Measurements from ENCODE around the gene SERTM1.

Gene SERTM1

DNA sequence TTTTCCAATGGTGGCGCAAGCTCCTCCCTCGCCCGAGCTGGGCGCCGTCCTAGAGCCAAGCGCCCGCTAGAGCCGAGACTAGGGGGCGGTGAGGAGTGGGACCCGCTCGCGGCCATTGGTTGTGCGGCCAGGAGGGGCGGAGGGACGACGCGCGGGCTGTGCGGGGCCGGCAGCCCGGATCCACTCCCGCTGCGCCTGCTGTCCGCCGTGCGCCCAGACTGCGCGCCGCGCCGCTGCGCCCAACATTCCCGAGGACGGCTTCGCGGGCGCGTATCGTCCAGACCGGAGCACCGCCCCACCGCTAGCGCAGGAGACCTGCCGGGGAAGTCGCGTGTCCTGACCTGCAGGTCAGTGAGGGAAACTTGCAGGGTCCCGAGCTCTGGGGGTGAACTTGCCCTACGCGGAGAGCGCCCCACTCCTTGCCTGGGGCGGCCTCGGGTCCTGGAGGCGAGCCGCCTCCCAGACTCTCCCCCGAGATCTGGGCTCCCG lies at the start of gene SERTM1:
Gene SERTM1, plus strand, starts transcription at position 183 of the 489 bp plus-strand sequence. CDS start 21,059 bp downstream, outside the sequence.
- no peak for DNase-seq (ENCODE audit: low read depth in 2 of 2)

DNA sequence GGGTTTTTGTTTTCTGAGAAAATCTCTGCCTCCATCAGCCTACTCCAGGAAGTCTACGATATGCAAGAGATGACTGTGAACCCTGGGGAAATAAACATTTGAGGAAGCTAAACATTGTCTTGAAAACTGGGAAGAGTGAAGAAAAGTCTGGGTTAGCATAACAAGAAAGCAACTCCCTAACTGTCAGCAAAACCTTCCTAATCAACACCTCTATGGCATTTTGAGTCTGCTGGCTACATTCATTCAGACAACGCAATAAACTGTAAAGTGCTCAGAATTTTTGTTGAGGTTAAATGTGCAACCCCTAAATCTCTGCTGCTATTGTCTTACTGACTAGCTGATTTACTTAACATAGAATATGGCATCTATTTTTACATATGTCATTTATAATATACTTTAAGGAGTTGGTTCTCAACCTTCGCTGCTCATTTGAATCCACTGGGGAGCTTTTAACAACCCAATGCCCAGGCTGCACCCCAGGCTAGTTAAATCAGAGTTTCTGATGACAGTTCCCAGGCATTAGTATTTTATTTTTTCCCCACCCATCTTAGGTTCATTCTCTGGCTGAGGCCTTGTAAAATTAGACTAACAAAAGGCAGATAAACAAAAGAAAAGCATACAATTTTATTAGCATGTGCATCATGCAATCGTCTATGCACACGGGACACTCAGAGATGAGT lies 45.3 kb upstream of the SERTM1 start:
- DNase-seq (ENCODE audit: low read depth in 2 of 2), result no peak

- no peak for DNase-seq (ENCODE audit: low read depth in 2 of 2)
These were observed 44.8 kb upstream of the SERTM1 start for GRCh38 chr13:36629057-36629385.

- DNase-seq (ENCODE audit: low read depth in 2 of 2), result no peak
These were observed 43.5 kb upstream of the SERTM1 start for GRCh38 chr13:36630181-36630803.

DNA sequence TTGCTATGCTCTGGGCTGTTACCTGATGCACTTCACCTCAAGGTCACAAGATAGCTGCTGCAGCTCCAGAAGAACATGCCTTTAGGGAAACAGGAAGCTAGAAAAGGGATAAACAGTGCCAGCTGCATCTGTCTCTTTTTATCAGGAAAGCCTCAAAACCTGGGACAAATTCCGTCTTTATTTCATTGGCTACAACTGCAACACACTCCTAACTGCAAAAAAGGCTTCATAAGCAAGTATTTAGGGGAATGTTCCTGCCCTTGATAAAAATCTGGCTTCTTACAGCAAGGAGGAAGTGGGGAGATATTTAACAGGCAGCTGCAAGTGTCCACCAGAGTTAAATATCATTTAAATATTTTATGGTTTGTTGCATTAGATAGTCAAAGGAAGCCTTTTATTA lies 34.2 kb upstream of the SERTM1 start:
- DNase-seq (ENCODE audit: low read depth in 2 of 2), result no peak

GRCh38 chr13:36650611-36651010 lies 23.2 kb upstream of the SERTM1 start:
- no peak for DNase-seq (ENCODE audit: low read depth in 2 of 2)

DNA sequence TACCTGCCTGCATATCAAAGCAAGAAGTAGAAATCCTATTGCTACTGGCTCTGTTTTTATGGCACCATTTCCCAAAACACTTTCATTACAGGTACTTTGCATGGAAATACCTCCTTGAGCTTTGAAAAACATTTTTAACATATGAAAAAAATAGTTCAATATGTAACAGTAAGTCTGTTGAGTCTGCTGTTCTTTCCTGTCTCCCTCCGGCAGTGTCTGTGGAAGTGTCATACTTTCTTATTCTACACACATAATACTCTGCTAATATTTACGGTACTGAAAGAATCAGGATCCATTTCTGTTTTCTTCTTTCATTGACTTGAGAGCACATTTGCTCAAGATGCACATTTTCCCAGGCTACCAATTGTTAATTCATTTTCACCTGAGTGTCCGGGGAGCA lies 8.2 kb upstream of the SERTM1 start:
- no peak for DNase-seq (ENCODE audit: low read depth in 2 of 2)

GRCh38 chr13:36666477-36667229 lies 7.2 kb upstream of the SERTM1 start:
- no peak for DNase-seq (ENCODE audit: low read depth in 2 of 2)

GRCh38 chr13:36668316-36668715 lies 5.5 kb upstream of the SERTM1 start:
- DNase-seq (ENCODE audit: low read depth in 2 of 2), result no peak

- DNase-seq (ENCODE audit: low read depth in 2 of 2), result no peak
These were observed 468 bp upstream of the SERTM1 start for GRCh38 chr13:36673352-36673751.

- no peak for DNase-seq (ENCODE audit: low read depth in 2 of 2)
These were observed 755 bp downstream of the SERTM1 start for GRCh38 chr13:36674337-36675212.

- no peak for DNase-seq (ENCODE audit: low read depth in 2 of 2)
These were observed 1.4 kb downstream of the SERTM1 start for GRCh38 chr13:36675213-36675536.

DNA sequence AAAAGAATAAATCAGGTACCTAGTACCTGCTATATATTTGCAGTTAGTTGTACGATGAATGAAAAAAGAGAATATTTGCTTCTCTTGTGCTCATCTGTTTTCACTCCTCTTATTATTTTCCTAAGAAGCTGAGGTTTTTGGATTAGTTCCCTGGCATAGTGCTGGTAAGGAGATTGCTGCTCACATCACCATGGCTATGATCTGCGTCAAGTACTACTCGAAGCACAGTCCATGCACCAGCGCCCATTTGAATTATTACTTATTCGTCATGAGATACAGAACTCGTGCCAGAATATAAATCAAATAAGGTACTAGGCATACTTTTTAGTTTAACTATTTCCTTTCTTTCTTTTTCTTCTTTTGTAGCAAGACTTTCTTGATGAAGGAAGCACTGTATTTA lies 7.1 kb downstream of the SERTM1 start:
- no peak for DNase-seq (ENCODE audit: low read depth in 2 of 2)

DNA sequence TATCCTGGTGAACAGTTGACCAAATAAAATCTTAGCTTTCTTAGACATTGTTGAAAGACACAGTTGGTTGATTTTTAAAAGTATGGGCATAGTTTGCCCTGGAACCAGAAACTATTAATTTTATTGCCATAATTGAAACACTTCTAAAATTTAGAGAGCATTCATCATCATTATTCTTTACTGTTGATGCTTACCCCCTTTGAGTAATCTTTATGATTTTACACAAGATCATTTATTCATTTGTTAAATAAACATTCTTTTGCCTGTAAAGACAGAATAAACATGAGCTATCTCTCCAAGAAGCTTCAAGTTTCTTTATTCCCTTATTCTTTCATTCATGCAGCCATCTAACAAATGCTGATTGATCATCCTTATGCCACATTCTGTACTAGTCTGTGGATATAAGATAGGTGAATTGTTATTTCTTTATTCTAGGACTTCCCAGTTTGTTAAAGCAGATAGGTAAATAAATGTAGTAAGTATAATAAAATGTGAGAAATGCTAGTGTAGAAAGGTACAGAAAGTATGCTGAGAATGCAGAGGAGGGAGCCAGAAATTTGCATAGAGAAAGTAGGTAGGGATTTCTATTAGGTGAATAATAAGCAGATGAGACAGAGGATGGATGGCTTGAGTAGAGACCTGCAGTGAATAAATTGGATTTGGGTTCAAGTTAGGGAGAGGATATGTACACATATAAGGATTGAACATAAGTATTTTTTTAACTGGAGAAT lies 8.2 kb downstream of the SERTM1 start:
- no peak for DNase-seq (ENCODE audit: low read depth in 2 of 2)

GRCh38 chr13:36683701-36684100 lies 9.9 kb downstream of the SERTM1 start:
- DNase-seq (ENCODE audit: low read depth in 2 of 2), result no peak

DNA sequence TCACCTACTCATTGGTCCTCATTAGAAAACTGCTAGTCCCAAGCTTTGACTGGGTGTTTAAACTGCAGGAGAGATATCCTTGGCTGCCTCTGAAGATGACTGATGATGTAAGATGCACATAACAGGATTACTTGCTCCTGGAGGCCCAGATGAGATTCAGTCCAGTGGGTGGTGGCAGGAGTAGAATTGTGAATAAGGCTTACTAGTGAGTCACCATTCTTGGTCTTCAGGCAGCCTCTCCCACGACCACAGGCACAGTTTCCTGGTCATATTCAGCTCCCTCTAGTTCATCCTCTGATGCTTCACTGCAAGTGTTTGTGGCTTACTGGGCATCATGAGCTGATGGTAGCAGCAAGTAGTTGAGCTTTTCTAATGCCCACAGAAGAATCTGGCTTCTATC lies 12.1 kb downstream of the SERTM1 start:
- no peak for DNase-seq (ENCODE audit: low read depth in 2 of 2)

- no peak for DNase-seq (ENCODE audit: low read depth in 2 of 2)
These were observed 22.7 kb downstream of the SERTM1 start for GRCh38 chr13:36696410-36697010.

- no peak for DNase-seq (ENCODE audit: low read depth in 2 of 2)
These were observed 26.4 kb downstream of the SERTM1 start for GRCh38 chr13:36700170-36700569.

DNA sequence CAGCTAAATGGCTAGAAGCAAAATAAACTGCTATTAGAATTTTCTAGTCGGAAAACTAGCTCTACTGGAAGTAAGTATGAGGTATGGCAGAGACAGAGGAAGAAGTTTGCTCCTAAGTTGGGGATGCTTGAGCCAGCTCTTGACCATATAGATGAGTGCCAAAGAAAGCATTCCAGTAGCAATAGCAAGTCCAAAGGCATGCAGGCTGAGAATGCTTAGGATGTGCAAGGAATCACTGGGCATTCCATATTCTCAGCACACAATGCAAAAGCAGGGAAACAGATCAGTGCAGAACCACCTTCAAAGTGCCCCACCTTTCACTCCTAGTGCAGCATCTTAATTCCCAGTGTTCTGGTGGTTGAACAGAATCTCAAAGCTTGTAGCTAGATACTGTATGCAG lies 32.9 kb downstream of the SERTM1 start:
- no peak for DNase-seq (ENCODE audit: low read depth in 2 of 2)

DNA sequence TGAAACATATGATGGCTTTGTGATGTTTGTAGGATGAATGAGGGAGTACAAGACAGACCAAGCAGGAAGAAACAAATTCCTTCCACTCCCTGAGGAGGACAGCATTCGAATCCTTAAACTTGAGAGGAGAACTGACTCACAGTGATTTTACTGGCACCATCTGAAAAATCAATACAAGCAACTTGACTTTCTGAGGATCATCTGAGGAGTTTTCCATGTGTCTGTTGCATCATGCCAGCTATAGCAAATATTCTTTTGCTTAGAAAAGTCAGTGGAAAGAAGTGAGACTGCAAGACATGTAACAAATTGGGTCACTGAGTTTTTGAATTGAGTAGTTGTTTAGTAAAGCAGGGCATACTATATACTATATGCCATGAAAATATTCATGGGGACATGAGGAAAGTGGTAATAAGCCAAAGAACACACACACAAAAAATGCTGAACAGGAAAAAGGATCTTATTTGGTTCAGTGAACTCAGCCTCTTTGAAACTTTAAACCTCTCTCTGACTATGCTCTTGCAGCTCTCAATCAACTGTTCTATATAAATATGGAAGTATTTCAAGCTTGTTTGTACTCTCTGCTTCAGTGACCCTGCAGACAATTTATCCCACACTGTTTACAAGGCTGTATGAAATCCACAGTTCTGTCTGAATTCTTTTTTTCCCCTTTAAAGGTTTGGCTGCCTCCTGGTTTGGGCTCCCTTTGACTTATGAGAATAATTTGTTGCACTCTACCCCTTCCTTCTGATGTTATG lies 35.5 kb downstream of the SERTM1 start:
- DNase-seq (ENCODE audit: low read depth in 2 of 2), result no peak

Data from stimulated activated CD8-positive, alpha-beta memory T cell treated with anti-CD3 and anti-CD28 coated beads, Interleukin-2, amount 100 ng/mL, for 48 hours (primary cell).